ENCODE results near the gene FOXF2.
"Not testable (repeated sequence)": the region's sequence is repeated elsewhere in the genome, so short reads cannot be mapped to it uniquely, and the experiment has no call there.

Gene FOXF2

DNA sequence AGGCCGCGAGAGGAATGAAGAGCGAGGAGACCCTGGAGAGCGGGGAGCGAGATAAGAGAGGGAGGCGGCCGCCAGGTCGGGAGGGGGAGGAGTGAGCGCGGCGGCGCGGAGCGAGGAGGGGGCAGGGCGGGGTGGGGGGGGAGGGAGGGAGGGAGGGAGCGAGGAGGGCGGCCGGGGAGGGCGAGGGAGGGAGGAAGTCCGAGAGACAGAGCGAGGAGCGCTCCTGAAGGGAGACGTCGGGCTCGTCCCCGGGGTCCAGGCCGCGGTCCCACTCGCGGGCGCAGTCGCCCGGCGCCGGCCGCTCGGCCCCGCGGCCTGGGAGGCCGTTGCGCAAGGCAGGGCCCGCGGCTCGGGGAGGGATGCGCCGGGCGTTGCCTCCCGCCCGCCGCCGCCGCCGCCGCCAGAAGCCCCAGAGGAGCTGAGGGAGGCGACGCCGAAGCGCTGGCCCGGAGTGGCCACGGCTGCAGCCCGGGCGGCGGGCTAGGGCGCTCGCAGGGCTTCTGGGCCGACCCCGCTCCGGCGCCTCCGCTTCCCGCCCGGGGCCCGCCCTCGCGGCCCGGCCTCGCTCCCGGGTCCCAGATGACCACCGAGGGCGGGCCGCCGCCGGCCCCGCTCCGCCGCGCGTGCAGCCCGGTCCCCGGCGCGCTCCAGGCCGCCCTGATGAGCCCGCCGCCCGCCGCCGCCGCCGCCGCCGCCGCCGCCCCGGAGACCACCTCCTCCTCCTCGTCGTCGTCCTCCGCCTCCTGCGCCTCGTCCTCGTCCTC, at the start of gene FOXF2:
TSS of gene FOXF2 (plus strand) at position 208 of the 764 bp plus-strand sequence. CDS start at position 580, 372 bp downstream.
- no peak for DNase-seq

DNA sequence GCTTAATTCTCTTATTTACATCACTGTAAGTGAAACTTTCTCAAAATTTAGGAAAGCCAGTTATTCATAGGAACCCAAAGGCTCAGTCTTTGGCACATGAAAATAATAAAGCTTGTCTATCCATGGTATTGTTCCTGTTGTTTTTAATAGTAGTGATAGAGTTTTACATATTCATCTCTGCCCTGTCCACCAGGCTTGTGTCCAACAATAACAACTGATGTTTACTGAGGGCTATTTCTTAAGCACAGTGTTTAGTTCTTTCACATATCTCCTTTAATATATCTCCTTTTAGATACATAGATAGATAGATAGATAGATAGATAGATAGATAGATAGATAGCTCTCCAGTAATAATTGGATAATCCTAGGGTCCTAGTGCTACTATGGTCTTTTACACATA, 43.3 kb upstream of the FOXF2 start:
- no peak for DNase-seq

DNA sequence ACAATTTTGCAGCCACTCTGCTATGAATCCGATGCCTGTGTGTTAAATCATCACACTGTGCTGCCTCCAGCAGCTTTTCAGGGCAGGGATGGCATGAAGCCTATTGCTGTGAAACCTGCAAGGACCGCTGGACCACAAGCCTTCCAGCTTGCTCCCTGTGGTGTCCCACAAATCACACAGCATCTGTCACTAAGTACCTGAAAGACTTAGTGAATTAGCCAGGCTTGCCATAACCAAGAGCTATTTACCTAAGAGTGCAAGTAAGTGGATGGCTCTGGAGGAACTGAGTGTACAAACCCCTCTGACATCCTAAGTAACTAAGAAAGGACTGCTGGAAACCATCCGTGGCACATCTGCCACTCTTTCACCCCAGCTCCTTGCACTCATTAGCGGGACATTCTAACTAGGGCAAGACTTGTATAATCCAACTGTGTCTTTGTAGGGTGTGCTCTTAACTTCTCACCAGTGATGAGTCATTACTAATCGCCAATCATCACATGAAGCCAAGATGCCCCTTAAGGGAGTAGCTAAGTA, 42.8 kb upstream of the FOXF2 start:
- no peak for DNase-seq

DNA sequence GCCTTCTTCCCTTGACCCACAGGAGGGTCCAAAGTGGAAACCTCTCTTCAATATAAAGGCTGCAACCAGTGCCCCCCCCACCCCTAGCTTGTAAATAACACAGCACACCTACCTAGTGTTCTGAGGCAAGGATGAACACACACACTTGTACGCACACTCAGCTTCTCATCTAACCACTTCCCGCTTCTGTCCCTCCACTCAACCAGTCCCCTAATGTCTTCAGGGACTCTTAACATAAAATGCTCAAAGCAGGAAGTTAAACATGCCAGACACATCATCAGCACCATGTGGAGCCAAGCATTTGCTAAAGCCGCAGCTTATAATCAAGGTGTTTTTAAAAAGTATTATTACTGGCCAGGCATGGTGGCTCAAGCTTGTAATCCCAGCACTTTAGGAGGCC, 42.2 kb upstream of the FOXF2 start:
- no peak for DNase-seq

DNA sequence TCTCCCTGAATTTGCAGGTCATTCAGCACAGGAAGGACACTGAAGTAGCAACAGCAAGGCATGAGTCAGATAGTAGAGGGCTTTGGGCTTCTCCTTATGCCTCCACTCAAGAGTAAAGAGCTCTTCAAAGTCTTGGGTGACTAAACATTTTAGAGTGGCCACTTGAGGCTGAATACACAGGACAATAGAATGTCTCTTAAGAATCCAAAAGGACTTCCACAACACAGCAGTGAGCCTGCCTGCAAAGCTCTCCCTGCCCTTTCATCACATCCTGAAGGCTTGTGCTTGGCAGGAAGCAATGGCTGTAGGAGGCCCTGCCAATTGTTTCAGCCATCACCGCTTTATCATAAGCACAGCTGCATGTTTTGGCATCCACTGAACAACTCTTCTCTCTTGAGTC, 40.7 kb upstream of the FOXF2 start:
- DNase-seq = no peak

DNA sequence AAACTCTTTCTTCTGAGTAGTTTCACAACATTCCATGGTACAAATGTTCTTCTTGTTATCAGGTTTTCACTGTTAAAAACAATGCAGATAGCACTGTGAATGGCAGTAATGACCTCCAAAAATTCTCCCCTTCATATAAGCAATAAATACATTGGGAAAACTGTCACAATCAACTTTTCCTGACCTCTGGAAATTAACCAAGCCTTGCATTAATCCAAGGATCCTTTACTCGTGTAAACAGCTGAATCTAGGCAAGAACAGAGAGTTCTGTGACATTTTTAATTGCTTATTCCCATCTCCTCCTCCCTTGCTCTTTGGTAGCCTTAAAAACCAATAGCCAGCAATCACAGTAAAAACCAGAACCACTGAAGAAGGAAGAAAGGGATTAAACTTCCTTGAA, 39.7 kb upstream of the FOXF2 start:
- DNase-seq = no peak

DNA sequence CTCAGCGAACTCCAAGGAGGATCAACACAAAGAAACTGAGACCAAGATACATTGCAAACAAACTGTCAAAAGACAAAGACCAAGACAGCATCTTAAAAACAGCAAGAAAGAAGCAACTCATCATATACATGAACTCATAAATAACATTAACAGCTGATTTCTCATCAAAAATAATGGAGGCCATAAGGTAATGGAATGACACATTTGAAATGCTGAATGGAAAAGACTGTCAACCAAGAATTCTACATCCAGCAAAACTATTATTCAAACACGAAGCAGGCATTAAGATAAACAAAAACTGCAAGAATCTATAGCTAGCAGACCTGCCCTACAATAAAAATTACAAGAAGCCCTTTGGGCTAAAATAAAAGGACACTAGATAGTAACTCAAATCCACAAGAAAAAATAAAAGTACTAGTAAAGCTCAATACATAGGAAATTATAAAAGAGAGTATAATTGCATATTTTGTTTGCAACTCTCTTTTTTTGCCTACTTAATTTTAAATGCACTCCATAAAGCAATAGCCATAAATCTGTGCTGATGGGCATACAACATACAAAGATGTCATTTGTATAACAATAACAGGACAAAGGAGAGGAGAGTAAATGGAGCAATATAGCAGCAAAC, 37.9 kb upstream of the FOXF2 start:
- no peak for DNase-seq

DNA sequence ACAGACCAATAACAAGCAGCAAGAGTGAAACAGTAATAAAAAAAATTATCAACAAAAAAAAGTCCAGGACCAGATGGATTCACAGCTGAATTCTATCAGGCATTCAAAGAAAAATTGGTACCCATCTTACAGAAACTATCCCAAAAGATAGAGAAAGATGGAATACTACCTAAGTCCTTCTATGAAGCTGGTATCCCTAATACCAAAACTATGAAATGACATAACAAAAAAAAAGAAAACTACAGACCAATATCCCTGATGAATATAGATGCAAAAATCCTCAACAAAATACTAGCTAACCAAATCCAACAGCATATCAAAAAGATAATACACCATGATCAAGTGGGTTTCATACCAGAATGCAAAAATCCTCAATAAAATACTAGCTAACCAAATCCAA, 34.3 kb upstream of the FOXF2 start:
- DNase-seq = not testable (repeated sequence)

DNA sequence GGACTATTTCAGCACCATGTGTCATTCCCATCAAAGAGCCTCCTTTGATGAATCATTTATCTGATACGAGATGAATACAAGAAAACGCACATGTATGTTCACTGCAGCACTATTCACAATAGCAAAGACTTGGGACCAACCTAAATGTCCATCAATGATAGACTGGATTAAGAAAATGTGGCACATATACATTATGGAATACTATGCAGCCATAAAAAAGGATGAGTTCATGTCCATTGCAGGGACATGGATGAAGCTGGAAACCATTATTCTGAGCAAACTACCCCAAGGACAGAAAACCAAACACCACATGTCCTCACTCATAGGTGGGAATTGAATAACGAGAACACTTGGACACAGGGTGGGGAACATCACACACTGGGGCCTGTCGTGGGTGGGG, 27.7 kb upstream of the FOXF2 start:
- DNase-seq = not testable (repeated sequence)

DNA sequence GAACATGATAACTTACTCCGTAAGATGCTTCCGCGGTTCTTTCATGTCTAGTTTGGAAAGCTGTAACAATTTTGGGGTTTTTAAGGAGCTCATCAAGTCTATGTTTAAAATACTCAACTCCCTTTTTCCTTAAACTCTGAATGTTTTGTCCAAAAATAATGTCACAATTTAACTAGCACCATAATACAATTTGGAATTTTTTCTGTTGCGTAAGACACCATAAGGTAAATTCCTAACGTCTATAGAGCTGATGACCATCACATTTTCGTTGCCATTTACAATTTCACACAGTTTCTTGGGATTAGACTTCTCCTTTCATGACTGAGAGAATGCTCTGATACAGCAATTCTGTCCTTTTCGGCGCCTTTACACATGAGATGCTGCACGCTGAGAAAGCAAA, 26.7 kb upstream of the FOXF2 start:
- no peak for DNase-seq

DNA sequence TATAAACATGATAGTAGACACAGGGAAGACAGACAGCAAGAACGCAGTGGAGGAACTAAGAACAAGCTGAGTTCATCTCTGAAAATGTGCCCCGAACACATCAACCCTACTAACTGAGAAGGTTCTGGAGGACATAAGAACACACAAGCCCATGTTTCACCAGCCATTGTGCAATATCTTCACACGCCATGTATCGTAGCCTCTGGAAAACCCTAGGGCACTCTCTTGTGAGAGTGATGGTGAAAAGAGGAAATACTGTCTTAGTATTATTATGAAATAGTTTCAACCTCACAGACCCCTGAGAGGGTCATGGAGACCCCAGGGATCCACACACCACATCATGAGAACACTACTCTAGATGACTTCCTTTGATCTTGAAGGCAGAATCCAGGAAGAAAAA, 26.1 kb upstream of the FOXF2 start:
- no peak for DNase-seq

DNA sequence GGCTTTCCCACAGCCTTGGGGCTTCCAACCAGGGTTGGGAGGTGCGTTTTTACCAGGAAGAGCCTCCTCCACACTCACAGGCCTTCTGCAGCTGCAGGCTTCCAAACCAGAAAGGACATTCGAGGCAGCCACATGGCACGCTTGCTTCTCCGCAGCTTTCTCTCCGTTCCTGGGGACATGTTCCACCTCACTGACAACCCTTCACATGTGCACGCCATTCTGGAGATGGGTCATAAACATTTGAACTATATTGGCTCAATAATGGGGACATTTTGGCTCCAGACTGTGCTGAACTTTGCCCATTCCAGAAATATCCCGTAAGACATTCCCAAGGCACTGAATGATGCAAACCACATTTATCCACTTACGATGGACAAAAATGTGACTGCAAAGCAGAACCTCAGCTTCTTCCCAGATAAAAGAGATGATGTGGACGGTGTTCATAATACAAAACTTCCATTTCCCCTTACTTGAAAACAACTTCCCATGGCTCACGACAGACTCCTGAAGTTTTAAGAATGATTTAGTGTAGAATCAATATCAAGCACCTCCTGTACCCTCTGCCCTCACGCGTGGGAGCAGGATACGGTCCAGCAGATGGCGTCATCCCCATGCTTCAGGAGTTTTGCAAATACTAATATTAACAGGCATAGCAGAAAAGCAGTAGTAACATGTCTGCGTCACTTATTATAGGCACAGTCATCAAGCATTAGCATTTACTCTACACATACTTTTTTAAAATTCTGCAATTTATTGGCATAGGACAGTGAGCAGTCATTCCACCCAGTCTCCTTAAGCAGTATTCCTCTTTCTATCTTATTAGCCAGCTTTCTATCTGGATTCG, 25.4 kb upstream of the FOXF2 start:
- DNase-seq = no peak

DNA sequence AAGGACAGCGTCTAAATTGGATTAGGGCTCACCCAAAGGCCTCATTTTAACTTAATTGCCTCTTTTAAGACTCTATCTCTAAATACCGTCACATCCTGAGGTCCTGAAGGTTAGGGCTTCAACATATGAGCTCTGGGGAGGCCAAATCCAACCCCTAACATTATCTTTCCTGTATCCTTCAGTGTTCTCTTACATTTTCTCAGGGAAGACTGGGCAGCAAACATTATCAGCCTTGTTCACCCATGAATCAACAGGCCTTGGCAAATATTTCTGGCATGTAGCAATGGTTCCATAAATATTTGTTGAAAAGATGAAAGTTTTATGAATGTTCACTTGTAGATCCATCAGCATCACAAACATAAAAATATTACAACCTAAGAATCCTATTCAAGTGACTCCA, 24.6 kb upstream of the FOXF2 start:
- no peak for DNase-seq

DNA sequence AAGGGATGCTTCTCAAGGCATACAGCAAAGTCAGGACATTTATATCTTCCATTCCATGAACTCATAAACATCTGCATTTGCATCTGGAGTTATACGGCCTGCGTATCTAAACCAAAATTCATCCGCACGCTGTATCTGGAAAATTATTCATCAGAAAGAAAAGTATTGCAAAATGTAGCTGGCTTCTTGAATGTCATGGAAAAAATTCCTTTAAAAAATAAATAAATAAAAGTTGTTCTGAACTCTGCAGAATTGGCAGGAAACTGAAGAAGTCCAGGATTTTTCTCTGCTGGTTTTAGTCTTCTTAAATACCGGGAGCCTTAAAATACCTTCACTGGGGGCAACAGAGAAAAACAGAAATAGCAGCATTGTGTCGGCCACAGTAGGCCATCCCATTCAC, 23.7 kb upstream of the FOXF2 start:
- DNase-seq = no peak

DNA sequence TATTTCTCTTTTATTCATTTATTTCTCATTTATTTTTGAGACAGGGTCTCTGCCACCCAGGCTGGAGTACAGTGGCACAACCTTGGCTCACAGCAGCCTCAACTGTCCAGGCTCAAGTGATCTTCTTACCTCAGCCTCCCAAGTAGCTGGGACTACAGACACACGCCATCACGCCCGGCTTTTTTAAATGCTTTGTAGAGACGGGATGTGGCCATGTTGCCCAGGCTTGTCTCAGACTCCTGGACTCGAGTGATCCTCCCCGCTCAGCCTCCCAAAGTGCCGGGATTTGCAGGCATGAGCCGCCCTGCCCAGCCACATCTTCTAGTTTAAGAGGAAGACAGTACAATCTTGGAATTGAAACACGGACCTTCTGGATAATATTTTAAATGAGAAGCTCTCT, 21.6 kb upstream of the FOXF2 start:
- no peak for DNase-seq

DNA sequence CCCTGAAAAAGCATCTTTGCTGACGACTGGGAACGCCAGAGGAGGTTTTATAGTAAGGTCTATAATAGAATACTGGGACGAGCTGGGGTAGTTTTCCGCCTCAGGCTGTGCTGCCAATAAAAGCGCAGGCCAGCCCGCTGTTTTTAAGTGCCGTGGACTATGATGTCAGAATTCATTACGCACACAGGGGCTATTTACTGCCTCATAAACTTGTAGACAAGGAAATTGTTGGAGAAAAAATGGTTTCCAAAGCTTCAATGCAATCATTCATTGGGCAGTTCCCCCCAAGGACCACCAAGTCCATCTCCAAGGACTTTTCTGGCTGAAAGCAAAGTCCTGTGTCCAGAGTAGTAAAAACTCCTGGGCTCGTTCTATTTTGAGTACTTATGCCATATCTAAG, 20.4 kb upstream of the FOXF2 start:
- no peak for DNase-seq

DNA sequence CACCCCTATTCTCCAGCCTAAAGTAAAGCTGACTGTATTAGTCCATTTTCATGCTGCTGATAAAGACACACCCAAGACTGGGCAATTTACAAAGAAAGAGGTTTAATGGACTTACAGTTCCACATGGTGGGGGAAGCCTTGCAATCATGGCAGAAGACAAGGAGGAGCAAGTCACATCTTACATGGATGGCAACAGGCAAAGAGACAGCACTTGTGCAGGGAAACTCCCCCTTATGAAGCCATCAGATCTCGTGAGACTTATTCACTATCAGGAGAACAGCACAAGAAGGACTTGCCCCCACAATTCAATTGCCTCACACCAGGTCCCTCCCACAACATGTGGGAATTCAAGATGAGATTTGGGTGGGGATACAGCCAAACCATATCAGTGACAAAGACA, 19.7 kb upstream of the FOXF2 start:
- not testable (repeated sequence) for DNase-seq

DNA sequence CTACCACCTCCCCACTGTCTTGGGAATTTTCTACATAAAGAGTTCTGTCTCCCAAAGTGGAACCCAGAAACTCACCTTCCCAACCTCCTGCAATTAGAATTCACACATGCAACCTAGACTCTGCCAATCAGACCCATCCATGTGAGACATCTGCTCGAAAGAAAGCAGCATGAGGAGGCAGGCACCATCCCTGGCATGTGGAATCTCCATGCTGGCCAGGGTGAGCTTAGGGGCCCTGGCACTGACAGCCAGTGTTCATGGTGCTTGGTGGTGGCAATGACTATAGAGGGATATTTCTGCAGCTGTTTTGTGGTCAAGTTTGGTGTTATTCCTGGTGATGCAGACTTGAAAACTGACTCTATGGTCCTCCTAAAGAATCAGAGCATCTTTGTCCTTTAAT, 17.4 kb upstream of the FOXF2 start:
- no peak for DNase-seq

DNA sequence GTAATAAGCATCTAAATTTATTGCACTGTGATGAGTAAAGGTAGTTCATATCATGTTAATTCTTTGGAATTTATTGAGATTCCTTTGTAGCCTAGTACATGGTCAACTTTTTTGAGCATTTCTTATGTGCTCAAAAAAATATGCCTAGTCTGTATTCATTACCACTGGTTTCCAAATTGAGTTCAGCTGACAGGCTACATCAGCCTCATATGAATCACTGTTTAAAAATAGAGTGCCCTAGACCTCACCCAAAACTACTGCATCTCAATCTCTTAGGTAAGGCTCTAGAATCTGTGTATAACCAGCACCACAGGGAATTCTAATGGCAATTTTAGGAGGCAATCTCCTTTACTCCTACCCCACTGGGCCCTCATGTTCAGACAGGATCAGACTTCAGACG, 16.7 kb upstream of the FOXF2 start:
- DNase-seq = no peak

DNA sequence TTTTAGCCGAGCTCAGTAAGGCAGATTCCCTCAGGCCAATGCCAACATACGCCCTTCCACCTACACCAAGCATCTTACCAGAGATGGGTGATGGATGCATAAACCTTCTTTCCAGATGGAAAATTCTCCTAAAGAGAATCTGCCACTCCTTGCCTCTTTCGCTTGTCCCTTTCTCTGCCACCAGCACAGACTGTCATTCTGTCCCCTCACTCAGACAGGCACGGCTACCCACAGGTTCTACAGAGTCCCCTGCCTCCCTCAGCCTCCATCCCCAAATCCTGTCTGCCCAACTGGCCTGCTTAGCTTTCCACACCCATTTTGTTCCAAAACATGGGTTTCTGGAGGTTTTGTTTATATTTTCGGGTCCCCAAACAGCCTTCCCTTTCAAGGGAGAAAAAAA, 12.7 kb upstream of the FOXF2 start:
- DNase-seq = no peak

DNA sequence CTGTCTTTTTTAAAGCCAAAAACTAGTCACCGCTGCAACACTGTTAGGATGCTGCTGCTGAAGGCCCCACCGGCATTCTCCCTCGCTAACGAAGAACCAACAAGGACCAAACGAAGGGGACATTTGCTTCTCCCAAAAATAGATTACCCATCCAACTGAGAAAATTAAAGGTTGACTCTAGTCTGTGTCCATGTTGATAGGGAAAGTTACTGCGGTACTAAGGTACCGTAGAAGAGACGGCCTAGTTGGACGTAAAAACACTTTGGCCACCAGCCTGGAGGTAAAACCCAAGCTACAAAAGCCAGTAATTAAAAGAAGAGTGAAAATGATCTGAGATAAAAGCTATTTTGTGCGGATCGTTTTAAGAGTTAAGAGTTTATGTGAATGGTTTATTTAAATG, 11.8 kb upstream of the FOXF2 start:
- no peak for DNase-seq

DNA sequence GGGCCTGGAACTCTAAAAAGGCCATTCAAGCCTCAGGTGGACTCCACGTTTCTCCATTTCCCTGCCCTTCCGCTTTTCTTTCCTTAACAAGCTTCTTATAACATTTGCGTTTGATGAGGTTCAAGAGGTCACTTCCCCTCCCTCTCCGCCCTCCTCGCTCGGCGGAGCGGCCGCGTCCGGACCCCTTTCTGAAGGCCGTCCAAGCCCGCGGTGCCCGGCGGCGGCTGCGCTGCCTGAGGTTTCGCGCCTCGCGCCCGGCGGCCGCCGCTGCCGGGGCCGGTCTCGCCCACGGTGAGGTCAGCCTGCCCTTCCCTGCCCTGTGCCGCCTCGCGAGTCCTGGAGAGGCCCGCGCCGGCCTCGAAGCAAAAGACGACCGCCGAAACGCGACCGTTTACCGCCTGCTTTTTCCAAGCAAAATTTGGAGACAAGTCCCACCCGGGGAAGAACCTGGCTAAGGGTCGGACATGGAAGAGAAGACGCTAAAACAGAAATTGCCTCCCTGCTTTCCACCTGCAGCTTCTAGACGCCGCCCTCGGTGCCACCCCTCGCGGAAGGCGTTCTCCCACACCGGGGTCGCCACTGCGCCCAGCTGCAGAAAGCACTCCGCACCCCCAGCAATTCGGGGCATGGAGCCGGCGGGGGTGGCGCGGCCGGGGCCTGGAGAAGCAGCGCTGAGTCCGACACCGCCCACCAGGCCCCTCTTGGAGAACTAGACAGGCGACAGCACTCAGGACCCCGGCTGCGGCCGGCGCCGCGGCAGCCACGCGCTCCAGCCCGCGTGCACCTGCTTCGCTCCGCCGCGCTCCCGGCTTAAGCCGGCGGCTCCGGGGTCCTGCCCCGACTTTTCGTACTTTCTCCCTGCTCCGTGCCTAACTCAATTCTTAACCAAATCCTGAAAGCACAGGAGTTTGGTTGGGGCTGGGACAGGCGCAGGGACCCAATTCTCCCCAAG, 11.0 kb upstream of the FOXF2 start:
- no peak for DNase-seq
